CD4-positive, alpha-beta memory T cell (primary cell): ENCODE data around the gene NEK1. TPM values are rescaled to one million over a fixed set of nuclear protein-coding genes. Genes with fewer than 3 reads are reported as not detected.

Experiments
- CTCF ChIA-PET: fragments of 350-600 bp; sonication (Branson Sonifier 250); formaldehyde crosslinking; loops from one replicate; lab custom pipeline; 2021; ENCODE audit warnings: inconsistent platforms; ENCODE audit not compliant: partially characterized antibody; lab: Charles Lee
- POLR2A ChIA-PET: fragments of 350-600 bp; sonication (Branson Sonifier 250); formaldehyde crosslinking; loops from one replicate; lab custom pipeline; 2021; ENCODE audit not compliant: partially characterized antibody; lab: Charles Lee
- DNase-seq, 5 donors: peaks; one replicate each; pipeline versions ENCODE4 v3.0.0 to v3.0.0-alpha.2; 2020 to 2022; ENCODE audit warnings: mixed read lengths in 1 of 5
- H3K27ac ChIP-seq: one replicate; pipeline ENCODE4 v1.7.0; 2013; ENCODE audit warnings: low read depth, low read length
- H3K27me3 ChIP-seq: 2 replicates; pipeline ENCODE4 v1.7.0; 2013; ENCODE audit warnings: mild to moderate bottlenecking, low read length, moderate library complexity; ENCODE audit not compliant: insufficient read depth
- H3K36me3 ChIP-seq: 2 replicates; pipeline ENCODE4 v1.7.0; 2013; ENCODE audit warnings: mild to moderate bottlenecking, low read length, moderate library complexity; ENCODE audit not compliant: insufficient read depth
- H3K4me1 ChIP-seq: 2 replicates; pipeline ENCODE4 v1.7.0; 2013; ENCODE audit warnings: mild to moderate bottlenecking, low read length, moderate library complexity; ENCODE audit not compliant: insufficient read depth
- H3K4me3 ChIP-seq, 2 donors: one replicate each; pipeline ENCODE4 v1.7.0; 2013; ENCODE audit warnings: low read length in 2 of 2, mild to moderate bottlenecking in 1 of 2
- H3K9me3 ChIP-seq, 2 donors: one replicate each; pipeline ENCODE4 v1.7.0; 2013; ENCODE audit warnings: low read length in 2 of 2, control low read depth in 1 of 2; ENCODE audit not compliant: control insufficient read depth in 1 of 2
- H3K27ac Mint-ChIP-seq, 7 donors: one replicate each; pipeline ENCODE4 v1.8.0; 2020 to 2021; ENCODE audit warnings: mixed read lengths in 7 of 7, mild to moderate bottlenecking in 6 of 7, inconsistent platforms in 3 of 7, moderate library complexity in 3 of 7
- H3K27me3 Mint-ChIP-seq, 2 donors: one replicate each; pipeline ENCODE4 v1.8.0; 2020 to 2021; ENCODE audit warnings: mixed read lengths in 2 of 2
- H3K36me3 Mint-ChIP-seq, 2 donors: one replicate each; pipeline ENCODE4 v1.8.0; 2020 to 2021; ENCODE audit warnings: mixed read lengths in 2 of 2, inconsistent platforms in 1 of 2, mild to moderate bottlenecking in 1 of 2
- H3K4me1 Mint-ChIP-seq, 4 donors: one replicate each; pipeline ENCODE4 v1.8.0; 2020 to 2021; ENCODE audit warnings: mixed read lengths in 4 of 4, mild to moderate bottlenecking in 1 of 4
- H3K4me3 Mint-ChIP-seq, 8 donors: one replicate each; pipeline ENCODE4 v1.8.0; 2020 to 2021; ENCODE audit warnings: mixed read lengths in 8 of 8, mild to moderate bottlenecking in 7 of 8, moderate library complexity in 6 of 8, inconsistent platforms in 3 of 8
- H3K9me3 Mint-ChIP-seq, 8 donors: one replicate each; pipeline ENCODE4 v1.8.0; 2020 to 2021; ENCODE audit warnings: mixed read lengths in 8 of 8, mild to moderate bottlenecking in 5 of 8, inconsistent platforms in 3 of 8, moderate library complexity in 1 of 8
- intact Hi-C: fragments of 100-400 bp; cut with micrococcal nuclease; formaldehyde crosslinking; loops from one replicate; pipeline ENCODE4 v1.15.1; 2023
- polyA plus RNA-seq, 2 donors: library from polyadenylated mRNA; unstranded; fragments of 300-500 nt; fragmentation: Illumina TruSeq; gene quantifications; one replicate each; pipeline ENCODE4 v1.2.3, GENCODE V29; 2021
- total RNA-seq, 2 experiments: library from RNA; stranded (reverse); gene quantifications; one replicate each; pipeline ENCODE4 v1.2.3, GENCODE V29; 2021

NEK1 gene
- total and polyA plus RNA-seq, 4 experiments from 2014 or later, result 6.1 to 24.1 (median 13.9) TPM

- H3K4me3 Mint-ChIP-seq, result no peak overlapping the region
These were observed 212.2 kb downstream of the NEK1 start for GRCh38 chr4:169399976-169400767.

DNA sequence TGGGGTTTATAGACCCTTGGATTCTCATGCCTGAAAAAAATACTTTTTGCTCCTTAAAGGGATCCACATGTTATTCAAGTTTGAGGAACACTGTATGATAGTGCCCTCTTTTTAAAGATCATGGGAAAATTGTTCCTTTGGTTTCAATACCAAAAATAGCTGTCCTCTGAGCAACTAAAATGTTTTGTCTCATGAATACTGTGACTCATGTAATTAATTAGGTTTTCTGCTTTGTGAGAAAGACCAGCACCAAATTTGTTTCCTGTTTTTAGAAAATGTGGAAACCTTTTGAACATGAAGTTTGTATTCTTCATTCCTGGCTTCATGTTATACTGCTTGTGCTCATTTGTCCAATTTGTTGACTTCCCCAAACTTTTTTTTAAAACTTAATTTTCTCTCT, 214.1 kb downstream of the NEK1 start:
- Histone ChIP-seq H3K9me3 (no peaks in the 10 kb centered on the region), H3K36me3 (no peaks in the 10 kb centered on the region), H3K27me3 (no peaks in the 10 kb centered on the region), H3K27ac (no peak overlapping the region), H3K4me1 (no peaks in the 10 kb centered on the region), H3K4me3 (no peak overlapping the region)
- no peak overlapping the region for H3K27ac Mint-ChIP-seq
- no peaks in the 10 kb centered on the region for H3K4me1 Mint-ChIP-seq
- H3K4me3 Mint-ChIP-seq, result no peak overlapping the region
- H3K27me3 Mint-ChIP-seq, result no peaks in the 10 kb centered on the region
- DNase-seq, result no peak
- POLR2A ChIA-PET, result no interaction called here
- CTCF ChIA-PET, result no interaction called here
- no peaks in the 10 kb centered on the region for H3K9me3 Mint-ChIP-seq
- peaks cover 31 to 45% of the 10 kb centered on the region in 2 donors for H3K36me3 Mint-ChIP-seq
- intact Hi-C loops, result no loop called here

More at GRCh38 chr4:169399976-169400767, 212.2 kb downstream of the NEK1 start:
- intact Hi-C loops, result no loop called here
- ChIA-PET POLR2A (no interaction called here), CTCF (no interaction called here)
- H3K9me3 ChIP-seq, result no peaks in the 10 kb centered on the region
- no peak overlapping the region for H3K27ac ChIP-seq
- H3K4me1 ChIP-seq, result no peaks in the 10 kb centered on the region
- no peak overlapping the region for H3K4me3 ChIP-seq
- H3K9me3 Mint-ChIP-seq, result no peaks in the 10 kb centered on the region
- no peak overlapping the region for H3K27ac Mint-ChIP-seq
- H3K27me3 ChIP-seq, result no peaks in the 10 kb centered on the region
- H3K27me3 Mint-ChIP-seq, result no peaks in the 10 kb centered on the region
- H3K4me1 Mint-ChIP-seq, result no peaks in the 10 kb centered on the region
- no peak for DNase-seq
- H3K36me3 Mint-ChIP-seq, result peaks cover 36 to 41% of the 10 kb centered on the region in 2 donors
- H3K36me3 ChIP-seq, result peaks cover 5% of the 10 kb centered on the region

DNA sequence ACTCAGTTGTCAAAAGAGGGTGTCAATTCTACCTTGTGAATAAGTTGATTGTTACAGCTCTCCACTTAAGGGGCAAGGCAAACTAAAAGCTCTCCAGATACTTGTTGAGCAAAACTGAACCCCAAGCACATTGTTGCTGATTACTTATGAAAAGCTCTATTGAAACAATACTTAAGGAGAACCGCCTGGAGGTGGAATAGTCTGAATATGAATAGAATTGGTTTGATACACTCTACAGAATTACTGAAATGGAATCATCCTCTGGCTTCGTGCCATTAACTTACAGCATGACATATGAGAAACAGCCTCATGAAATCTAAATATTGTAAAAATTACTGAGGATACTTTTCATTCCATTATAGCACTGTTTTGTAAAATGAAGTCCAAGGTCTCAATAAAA, 214.6 kb downstream of the NEK1 start:
- no peak for DNase-seq
- Mint-ChIP-seq H3K4me1 (no peaks in the 10 kb centered on the region), H3K27ac (no peak overlapping the region), H3K27me3 (no peaks in the 10 kb centered on the region), H3K9me3 (no peaks in the 10 kb centered on the region), H3K36me3 (peaks cover 31 to 46% of the 10 kb centered on the region in 2 donors), H3K4me3 (no peak overlapping the region)
- ChIA-PET CTCF (interaction anchor here (0.6 kb wide), 1 partner anchor 508 kb away, joined by 3 read pairs; no protein-coding TSS in a partner anchor), POLR2A (no interaction called here)
- Histone ChIP-seq H3K27me3 (no peaks in the 10 kb centered on the region), H3K27ac (no peak overlapping the region), H3K4me3 (no peak overlapping the region), H3K36me3 (no peaks in the 10 kb centered on the region), H3K9me3 (no peaks in the 10 kb centered on the region), H3K4me1 (no peaks in the 10 kb centered on the region)
- intact Hi-C loops, result no loop called here

DNA sequence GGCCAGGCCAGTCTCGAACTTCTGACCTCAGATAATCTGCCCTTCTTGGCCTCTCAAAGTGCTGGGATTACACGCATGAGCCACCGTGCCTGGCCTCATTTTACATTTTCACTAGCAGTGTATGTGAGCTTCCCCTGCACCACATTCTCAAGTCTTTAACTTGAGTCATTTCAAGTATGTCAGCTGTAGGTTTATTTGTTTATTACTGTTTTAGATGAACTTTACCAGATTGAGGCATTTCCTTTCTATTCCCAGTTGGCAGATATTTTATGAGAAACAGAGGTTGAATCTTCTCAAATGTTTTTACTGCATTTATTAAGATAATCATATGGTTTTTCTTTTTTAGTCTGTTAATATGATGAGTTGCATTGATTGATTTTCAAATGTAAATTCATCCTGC, 227.0 kb downstream of the NEK1 start:
- no peak overlapping the region for H3K4me3 Mint-ChIP-seq
- H3K27ac ChIP-seq, result no peak overlapping the region
- DNase-seq, result no peak
- no peaks in the 10 kb centered on the region for H3K36me3 ChIP-seq
- no peak overlapping the region for H3K4me3 ChIP-seq
- no peaks in the 10 kb centered on the region for H3K36me3 Mint-ChIP-seq
- H3K27me3 ChIP-seq, result no peaks in the 10 kb centered on the region
- H3K9me3 Mint-ChIP-seq, result peaks cover 0 to 8% (median 2%) of the 10 kb centered on the region in 8 donors
- no peaks in the 10 kb centered on the region for H3K9me3 ChIP-seq
- intact Hi-C loops, result no loop called here
- H3K27me3 Mint-ChIP-seq, result peaks cover 0 to 3% of the 10 kb centered on the region in 2 donors
- no peaks in the 10 kb centered on the region for H3K4me1 ChIP-seq
- ChIA-PET CTCF (no interaction called here), POLR2A (no interaction called here)
- H3K27ac Mint-ChIP-seq, result no peak overlapping the region
- no peaks in the 10 kb centered on the region for H3K4me1 Mint-ChIP-seq

DNA sequence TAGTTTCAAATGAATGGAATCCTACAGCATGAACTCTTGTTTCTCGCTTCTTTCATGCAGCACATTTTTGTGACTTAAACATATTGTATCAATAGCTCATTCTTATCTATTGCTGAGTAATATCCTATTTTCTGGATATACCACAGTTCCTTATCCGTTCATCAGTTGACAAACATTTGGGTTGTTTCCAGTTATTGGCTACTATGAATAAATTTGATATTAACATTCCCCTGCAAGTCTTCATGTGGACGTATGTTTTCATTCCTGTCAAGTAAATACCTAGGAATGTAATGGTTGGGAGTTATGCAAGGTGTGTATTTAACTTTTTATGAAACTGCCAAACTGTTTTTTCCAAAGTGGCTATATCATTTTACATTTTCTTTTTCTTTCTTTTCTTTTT, 227.6 kb downstream of the NEK1 start:
- H3K36me3 Mint-ChIP-seq, result no peaks in the 10 kb centered on the region
- H3K4me3 Mint-ChIP-seq, result no peak overlapping the region
- POLR2A ChIA-PET, result no interaction called here
- Histone ChIP-seq H3K27me3 (no peaks in the 10 kb centered on the region), H3K36me3 (no peaks in the 10 kb centered on the region), H3K9me3 (no peaks in the 10 kb centered on the region), H3K4me1 (no peaks in the 10 kb centered on the region), H3K4me3 (no peak overlapping the region), H3K27ac (no peak overlapping the region)
- no peak overlapping the region for H3K27ac Mint-ChIP-seq
- no peaks in the 10 kb centered on the region for H3K4me1 Mint-ChIP-seq
- CTCF ChIA-PET, result no interaction called here
- intact Hi-C loops, result no loop called here
- H3K27me3 Mint-ChIP-seq, result peaks cover 0 to 3% of the 10 kb centered on the region in 2 donors
- H3K9me3 Mint-ChIP-seq, result peaks cover 0 to 10% (median 1%) of the 10 kb centered on the region in 8 donors
- no peak for DNase-seq

- H3K9me3 ChIP-seq, result no peaks in the 10 kb centered on the region
- Mint-ChIP-seq H3K36me3 (no peaks in the 10 kb centered on the region), H3K4me3 (no peak overlapping the region)
These were observed 228.7 kb downstream of the NEK1 start for GRCh38 chr4:169383724-169384123.

DNA sequence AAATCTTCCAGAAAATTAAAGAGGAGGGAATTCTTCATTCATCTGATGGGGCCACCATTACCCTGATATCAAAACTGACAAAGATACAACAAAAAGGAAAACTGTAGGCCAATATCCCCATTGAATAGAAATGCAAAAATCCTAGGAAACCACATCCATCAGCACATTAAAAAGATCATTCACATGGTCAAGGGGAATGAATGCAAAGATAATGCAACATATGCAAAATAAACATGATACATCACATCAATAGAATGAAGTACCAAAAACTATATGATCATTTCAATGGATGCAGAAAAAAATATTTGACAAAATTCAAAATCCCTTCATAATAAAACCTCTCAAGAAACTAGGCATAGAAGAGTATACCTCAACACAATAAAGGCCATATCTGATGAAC, 232.7 kb downstream of the NEK1 start:
- Histone ChIP-seq H3K4me3 (no peak overlapping the region), H3K27ac (no peak overlapping the region), H3K9me3 (peaks cover 6 to 8% of the 10 kb centered on the region in 2 donors), H3K4me1 (no peaks in the 10 kb centered on the region), H3K36me3 (no peaks in the 10 kb centered on the region), H3K27me3 (no peaks in the 10 kb centered on the region)
- no peak overlapping the region for H3K4me3 Mint-ChIP-seq
- H3K36me3 Mint-ChIP-seq, result no peaks in the 10 kb centered on the region
- no peaks in the 10 kb centered on the region for H3K4me1 Mint-ChIP-seq
- no peak overlapping the region for H3K27ac Mint-ChIP-seq
- CTCF ChIA-PET, result no interaction called here
- intact Hi-C loops, result no loop called here
- H3K9me3 Mint-ChIP-seq, result peaks cover 0 to 48% (median 30%) of the 10 kb centered on the region in 8 donors
- DNase-seq, result no peak
- POLR2A ChIA-PET, result no interaction called here
- H3K27me3 Mint-ChIP-seq, result peaks cover 0 to 3% of the 10 kb centered on the region in 2 donors

More at GRCh38 chr4:169383724-169384123, 228.7 kb downstream of the NEK1 start:
- Mint-ChIP-seq H3K9me3 (peaks cover 0 to 16% (median 5%) of the 10 kb centered on the region in 8 donors), H3K27me3 (peaks cover 0 to 3% of the 10 kb centered on the region in 2 donors), H3K27ac (no peak overlapping the region), H3K4me1 (no peaks in the 10 kb centered on the region)
- no peak overlapping the region for H3K27ac ChIP-seq
- H3K36me3 ChIP-seq, result no peaks in the 10 kb centered on the region
- no peak overlapping the region for H3K4me3 ChIP-seq
- H3K27me3 ChIP-seq, result no peaks in the 10 kb centered on the region
- no peak for DNase-seq
- CTCF ChIA-PET, result no interaction called here
- no peaks in the 10 kb centered on the region for H3K4me1 ChIP-seq
- POLR2A ChIA-PET, result no interaction called here
- intact Hi-C loops, result no loop called here
